Subcutaneous abdominal adipose tissue (tissue), 5 donors: ENCODE results near the gene ZNF740.

Source experiments
- H3K27ac ChIP-seq: one replicate; pipeline ENCODE4 v1.7.0; 2013; ENCODE audit warnings: low read depth, mild to moderate bottlenecking, inconsistent platforms, low read length, moderate library complexity
- H3K27me3 ChIP-seq, 5 donors: one replicate each; pipeline ENCODE4 v1.7.0; 2013; ENCODE audit warnings: low read length in 5 of 5, inconsistent platforms in 1 of 5; ENCODE audit not compliant: control insufficient read depth in 5 of 5, insufficient read depth in 4 of 5
- H3K36me3 ChIP-seq, 5 donors: one replicate each; pipeline ENCODE4 v1.7.0; 2013; ENCODE audit warnings: low read length in 5 of 5; ENCODE audit not compliant: control insufficient read depth in 5 of 5, insufficient read depth in 5 of 5
- H3K4me1 ChIP-seq, 5 donors: one replicate each; pipeline ENCODE4 v1.7.0; 2013; ENCODE audit warnings: low read length in 5 of 5, mild to moderate bottlenecking in 3 of 5, moderate library complexity in 1 of 5; ENCODE audit not compliant: control insufficient read depth in 5 of 5, insufficient read depth in 5 of 5
- H3K4me3 ChIP-seq, 5 donors: one replicate each; pipeline ENCODE4 v1.7.0; 2013; ENCODE audit warnings: low read length in 5 of 5, low read depth in 1 of 5
- H3K9ac ChIP-seq, 5 donors: one replicate each; pipeline ENCODE4 v1.7.0; 2013; ENCODE audit warnings: low read length in 5 of 5, mild to moderate bottlenecking in 4 of 5, moderate library complexity in 3 of 5
- H3K9me3 ChIP-seq, 5 donors: one replicate each; pipeline ENCODE4 v1.7.0; 2013; ENCODE audit warnings: low read length in 5 of 5; ENCODE audit not compliant: control insufficient read depth in 5 of 5
- donor health status: healthy.
- donor health status: healthy.
- donor health status: healthy.
- donor health status: healthy.
- donor health status: healthy.

Gene ZNF740

DNA sequence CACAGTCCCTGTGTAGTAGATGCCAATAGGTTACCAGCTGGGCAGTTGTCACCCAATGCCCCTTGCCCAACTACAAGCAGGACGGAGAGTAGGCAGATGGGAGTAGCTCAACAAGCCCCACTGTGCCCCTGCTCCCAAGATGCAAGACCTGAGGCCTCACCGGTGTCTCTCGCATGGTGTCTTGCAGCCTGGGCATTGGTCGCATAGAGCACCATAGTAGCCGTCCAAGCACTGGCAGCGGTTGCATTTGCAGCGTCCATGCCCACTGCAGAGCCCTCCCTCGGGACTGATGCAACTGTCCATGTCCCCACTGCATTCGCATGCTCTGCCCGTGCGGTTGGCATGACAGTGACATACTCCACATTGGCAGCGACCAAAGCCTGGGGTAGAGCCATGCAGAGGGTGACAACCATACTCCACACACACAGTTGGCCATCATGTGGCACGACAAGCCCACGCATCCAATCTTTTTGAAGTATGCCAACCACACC lies 12.1 kb downstream of the ZNF740 start:
- H3K4me1 ChIP-seq = peaks cover 3 to 20% (median 5%) of the 10 kb centered on the region in 5 donors
- no peak overlapping the region for H3K27ac ChIP-seq
- H3K9ac ChIP-seq = no peak overlapping the region
- no peaks in the 10 kb centered on the region for H3K9me3 ChIP-seq
- H3K36me3 ChIP-seq = peaks cover 0 to 29% (median 22%) of the 10 kb centered on the region in 5 donors
- H3K27me3 ChIP-seq = no peaks in the 10 kb centered on the region
- no peak overlapping the region for H3K4me3 ChIP-seq

DNA sequence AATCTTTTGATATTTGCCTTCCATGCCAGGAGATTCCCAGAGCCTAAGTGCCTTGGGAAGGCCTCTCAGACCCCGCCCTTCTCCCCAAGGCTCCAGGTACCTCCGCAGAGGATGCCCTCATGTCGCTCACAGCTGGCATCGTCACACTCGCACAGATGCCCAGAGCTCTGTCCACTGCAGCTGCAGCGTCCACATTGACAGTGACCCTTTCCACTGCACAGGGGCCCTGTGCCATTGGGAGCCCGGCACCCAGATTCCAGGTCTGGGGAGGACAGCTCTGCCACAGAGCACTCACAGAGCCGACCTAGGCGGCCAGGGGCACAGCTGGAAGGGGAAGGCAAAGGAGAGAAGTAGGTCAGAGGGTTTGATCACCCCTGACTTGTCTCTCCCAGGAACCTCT lies 12.5 kb downstream of the ZNF740 start:
- Histone ChIP-seq H3K27ac (no peak overlapping the region), H3K36me3 (peaks cover 0 to 24% (median 17%) of the 10 kb centered on the region in 5 donors), H3K27me3 (no peaks in the 10 kb centered on the region), H3K9ac (no peak overlapping the region), H3K4me1 (peaks cover 3 to 21% (median 10%) of the 10 kb centered on the region in 5 donors), H3K9me3 (no peaks in the 10 kb centered on the region), H3K4me3 (no peak overlapping the region)

GRCh38 chr12:53193985-53194716 lies 13.6 kb downstream of the ZNF740 start:
- H3K9me3 ChIP-seq = no peaks in the 10 kb centered on the region
- H3K4me1 ChIP-seq = peaks cover 3 to 23% (median 12%) of the 10 kb centered on the region in 5 donors
- no peak overlapping the region for H3K4me3 ChIP-seq
- H3K27ac ChIP-seq = no peak overlapping the region
- peaks cover 0 to 15% (median 7%) of the 10 kb centered on the region in 5 donors for H3K36me3 ChIP-seq
- no peak overlapping the region for H3K9ac ChIP-seq
- no peaks in the 10 kb centered on the region for H3K27me3 ChIP-seq

DNA sequence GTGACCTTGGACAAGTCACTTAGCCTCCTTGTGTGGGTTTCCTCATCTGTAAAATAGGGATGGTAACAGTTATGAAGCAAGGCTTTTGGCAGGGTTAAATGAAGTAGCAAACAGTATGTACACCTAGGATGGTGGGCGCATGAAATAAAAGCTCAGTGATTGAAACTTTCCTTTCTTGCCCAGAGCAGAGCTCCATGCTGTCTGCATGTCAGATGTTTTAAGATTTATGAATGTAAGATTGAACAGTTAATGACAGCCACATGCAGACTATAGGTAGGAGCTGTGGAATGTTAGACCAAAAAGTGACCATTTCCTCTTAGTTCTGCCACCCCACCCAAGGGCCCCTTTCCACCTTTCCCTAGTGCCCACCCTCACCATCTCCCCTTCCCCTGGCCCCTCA lies 14.5 kb downstream of the ZNF740 start:
- no peak overlapping the region for H3K27ac ChIP-seq
- peaks cover 2 to 18% (median 12%) of the 10 kb centered on the region in 5 donors for H3K4me1 ChIP-seq
- H3K4me3 ChIP-seq = no peak overlapping the region
- no peaks in the 10 kb centered on the region for H3K9me3 ChIP-seq
- peaks cover 0 to 11% (median 6%) of the 10 kb centered on the region in 5 donors for H3K36me3 ChIP-seq
- H3K27me3 ChIP-seq = no peaks in the 10 kb centered on the region
- no peak overlapping the region for H3K9ac ChIP-seq

DNA sequence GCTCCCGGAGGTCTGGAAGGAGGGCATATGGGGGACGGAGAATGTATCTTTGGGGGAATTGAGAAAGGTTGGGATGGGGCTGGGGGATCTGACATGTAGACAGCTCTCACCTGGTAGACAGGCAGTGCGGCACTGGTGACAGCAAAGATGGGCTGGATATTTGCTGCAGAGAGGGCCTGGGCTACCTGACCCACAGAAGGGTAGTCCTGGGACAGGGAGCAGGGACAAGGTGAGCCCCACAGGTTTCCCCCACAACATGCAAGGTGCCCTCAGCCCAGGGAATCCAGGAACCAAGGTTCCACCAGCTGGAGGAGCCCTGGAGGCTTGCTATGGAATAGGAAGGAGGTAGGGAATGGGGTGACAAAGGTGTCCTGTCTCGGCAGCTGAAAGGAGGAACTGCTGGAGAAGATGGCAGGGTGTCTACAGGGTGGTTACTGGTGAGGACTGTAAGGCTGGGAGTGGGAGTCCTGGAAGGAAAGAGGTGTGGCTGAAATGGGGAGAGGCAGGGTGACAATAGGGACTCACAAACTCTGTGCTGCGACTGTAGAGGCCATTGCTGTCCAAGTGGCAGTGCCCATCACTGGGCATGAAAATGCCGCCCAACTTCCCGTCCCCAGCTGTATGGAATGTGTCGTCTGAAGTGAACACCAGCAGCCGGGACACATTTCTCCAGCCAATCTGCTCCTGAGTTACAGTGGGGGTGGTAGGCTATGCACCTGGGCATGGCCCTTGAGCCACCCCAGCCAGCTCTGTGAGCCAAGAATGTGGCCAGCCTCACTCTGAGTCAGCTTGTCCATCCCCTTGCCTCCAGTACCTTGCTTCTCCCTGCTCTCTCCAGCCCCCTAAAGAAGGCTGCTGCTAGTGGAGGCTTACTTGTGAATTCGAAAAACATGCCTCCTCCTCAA lies 15.2 kb downstream of the ZNF740 start:
- no peak overlapping the region for H3K4me3 ChIP-seq
- peaks cover 0 to 22% (median 14%) of the 10 kb centered on the region in 5 donors for H3K4me1 ChIP-seq
- H3K27ac ChIP-seq = no peak overlapping the region
- no peaks in the 10 kb centered on the region for H3K9me3 ChIP-seq
- peaks cover 0 to 11% (median 6%) of the 10 kb centered on the region in 5 donors for H3K36me3 ChIP-seq
- no peaks in the 10 kb centered on the region for H3K27me3 ChIP-seq
- H3K9ac ChIP-seq = no peak overlapping the region

DNA sequence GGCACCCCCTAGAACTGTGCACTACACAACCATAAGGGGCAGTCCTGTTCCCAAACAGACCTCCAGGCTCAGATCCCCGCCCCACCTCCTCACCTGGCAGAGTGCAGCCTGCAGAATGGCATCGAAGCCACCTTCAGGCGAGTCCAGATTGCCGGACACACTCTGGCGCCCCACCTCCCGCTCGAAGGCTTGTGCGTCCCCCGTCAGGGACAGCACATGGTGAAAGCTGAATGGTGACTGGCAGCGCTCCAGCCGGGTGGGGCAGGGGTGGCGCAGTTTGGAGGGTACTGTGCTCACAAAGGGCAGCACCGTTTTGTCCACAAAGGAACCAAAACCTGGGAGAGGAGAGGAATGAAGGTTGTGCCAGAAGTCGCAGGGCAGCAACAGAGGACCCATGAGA lies 16.0 kb downstream of the ZNF740 start:
- Histone ChIP-seq H3K4me3 (no peak overlapping the region), H3K27me3 (no peaks in the 10 kb centered on the region), H3K36me3 (peaks cover 0 to 7% (median 2%) of the 10 kb centered on the region in 5 donors)

DNA sequence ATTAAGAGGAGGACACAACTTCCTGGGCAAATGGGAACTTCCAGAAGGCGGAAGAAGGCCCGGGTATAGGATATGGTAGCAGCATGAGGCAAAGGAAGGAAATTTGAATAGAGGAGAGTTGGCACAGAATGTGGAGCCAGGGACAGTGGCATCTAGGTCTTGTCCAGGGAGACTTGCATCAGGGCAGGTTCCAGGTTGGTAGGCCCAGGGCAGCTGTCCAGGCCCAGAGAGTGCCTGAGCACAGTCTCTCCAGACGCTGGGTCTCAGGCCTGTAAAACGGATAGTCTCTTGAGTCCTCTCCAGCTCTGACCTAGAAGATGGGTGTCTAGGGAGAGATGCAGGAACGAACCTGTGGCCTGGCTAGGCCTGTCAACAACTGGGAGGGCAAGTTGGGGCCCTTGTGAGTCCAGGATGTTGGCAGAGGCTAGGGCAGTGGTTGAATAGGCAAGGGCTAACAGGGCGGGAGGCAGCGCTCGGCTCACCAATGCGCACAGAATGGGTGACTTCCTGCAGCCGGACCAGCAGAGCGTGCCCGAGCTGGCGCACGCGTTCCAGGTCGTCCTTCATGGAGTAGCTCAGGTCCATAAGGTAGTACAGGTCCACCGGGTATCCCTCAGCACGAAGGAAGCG lies 16.6 kb downstream of the ZNF740 start:
- peaks cover 0 to 28% (median 19%) of the 10 kb centered on the region in 5 donors for H3K4me1 ChIP-seq
- no peak overlapping the region for H3K9ac ChIP-seq
- H3K4me3 ChIP-seq = peak overlapping the region in 2 of 5 donors; percentile 40 to 55
- H3K36me3 ChIP-seq = peaks cover 0 to 4% (median 0%) of the 10 kb centered on the region in 5 donors
- no peaks in the 10 kb centered on the region for H3K9me3 ChIP-seq
- H3K27ac ChIP-seq = no peak overlapping the region
- no peaks in the 10 kb centered on the region for H3K27me3 ChIP-seq

More for the DNA sequence above, 16.0 kb downstream of the ZNF740 start:
- no peaks in the 10 kb centered on the region for H3K9me3 ChIP-seq
- peaks cover 0 to 28% (median 19%) of the 10 kb centered on the region in 5 donors for H3K4me1 ChIP-seq
- H3K27ac ChIP-seq = no peak overlapping the region
- H3K9ac ChIP-seq = no peak overlapping the region

DNA sequence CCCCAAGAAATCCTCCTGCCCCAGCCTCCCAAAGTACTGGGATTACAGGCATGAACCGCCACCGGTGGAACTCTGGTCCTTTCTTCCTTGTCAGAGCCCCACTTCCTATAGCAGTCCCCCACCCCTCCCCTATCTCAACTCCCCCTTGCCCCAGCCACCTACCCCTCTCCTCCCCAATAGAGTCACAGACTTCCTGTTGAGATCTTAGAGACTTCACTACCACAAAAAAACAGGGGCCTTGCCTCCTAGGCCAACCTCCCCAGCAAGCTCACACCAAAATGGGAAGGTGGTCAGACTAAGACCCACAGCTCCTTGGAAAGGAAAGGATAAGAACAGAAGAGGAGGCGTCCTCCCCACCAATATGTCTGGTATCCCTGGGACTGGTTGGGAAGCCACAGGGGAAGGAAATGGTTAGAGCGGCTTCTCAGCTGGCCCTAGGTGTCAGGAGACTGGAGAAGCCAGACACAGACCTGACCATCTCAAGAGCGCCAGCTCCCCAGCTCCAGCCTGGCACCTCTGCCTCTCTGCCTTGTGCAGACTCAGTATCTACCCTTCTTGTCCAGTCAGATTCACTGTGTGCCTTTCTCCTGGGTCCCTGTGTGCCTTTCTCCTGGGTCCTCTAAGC lies 18.1 kb downstream of the ZNF740 start:
- peaks cover 0 to 28% (median 19%) of the 10 kb centered on the region in 5 donors for H3K4me1 ChIP-seq
- no peak overlapping the region for H3K4me3 ChIP-seq
- H3K27ac ChIP-seq = no peak overlapping the region

DNA sequence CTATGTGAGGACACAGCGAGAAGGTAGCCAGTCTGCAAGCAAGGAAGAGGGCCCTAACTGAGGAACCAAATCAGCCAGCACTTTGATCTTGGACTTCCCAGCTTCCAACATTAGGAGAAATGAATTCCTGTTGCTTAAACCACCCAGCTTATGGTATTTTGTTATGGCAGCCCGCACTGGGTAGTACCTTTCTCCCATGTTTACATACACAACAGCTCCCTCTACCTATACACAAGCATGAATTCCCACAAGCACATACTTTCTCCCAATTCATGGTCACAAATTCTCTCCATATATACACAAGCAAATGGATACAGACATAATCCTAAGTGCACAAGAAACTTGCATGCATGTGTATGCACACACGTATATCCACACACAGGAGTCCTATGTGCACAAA lies 19.2 kb downstream of the ZNF740 start:
- Histone ChIP-seq H3K27ac (no peak overlapping the region), H3K9me3 (no peaks in the 10 kb centered on the region), H3K4me1 (peaks cover 0 to 28% (median 19%) of the 10 kb centered on the region in 5 donors), H3K27me3 (no peaks in the 10 kb centered on the region), H3K36me3 (no peaks in the 10 kb centered on the region), H3K9ac (no peak overlapping the region), H3K4me3 (no peak overlapping the region)

More for the DNA sequence above, 18.1 kb downstream of the ZNF740 start:
- no peaks in the 10 kb centered on the region for H3K9me3 ChIP-seq
- H3K27me3 ChIP-seq = no peaks in the 10 kb centered on the region
- H3K36me3 ChIP-seq = no peaks in the 10 kb centered on the region
- no peak overlapping the region for H3K9ac ChIP-seq
